Ishikawa (cell line): ENCODE data around the gene IMMP2L.

Source experiments
- CREB1 ChIP-seq: IDR thresholded peaks from 2 replicates; pipeline ENCODE4 v1.6.1; 2012; ENCODE audit warnings: low read depth
- FOXM1 ChIP-seq: IDR thresholded peaks from 2 replicates; pipeline ENCODE4 v1.6.1; 2012; ENCODE audit warnings: low read depth, borderline replicate concordance
- TAF1 ChIP-seq: IDR thresholded peaks from 2 replicates; pipeline ENCODE4 v1.6.1; 2012; ENCODE audit warnings: low read depth, mild to moderate bottlenecking
- ZBTB7A ChIP-seq: IDR thresholded peaks from 2 replicates; pipeline ENCODE4 v1.6.1; 2012; ENCODE audit warnings: low read depth
- TF ChIP-seq, protein P1 (sequence below): IDR thresholded peaks from 2 replicates; pipeline ENCODE4 v1.6.1; 2012

DNA sequence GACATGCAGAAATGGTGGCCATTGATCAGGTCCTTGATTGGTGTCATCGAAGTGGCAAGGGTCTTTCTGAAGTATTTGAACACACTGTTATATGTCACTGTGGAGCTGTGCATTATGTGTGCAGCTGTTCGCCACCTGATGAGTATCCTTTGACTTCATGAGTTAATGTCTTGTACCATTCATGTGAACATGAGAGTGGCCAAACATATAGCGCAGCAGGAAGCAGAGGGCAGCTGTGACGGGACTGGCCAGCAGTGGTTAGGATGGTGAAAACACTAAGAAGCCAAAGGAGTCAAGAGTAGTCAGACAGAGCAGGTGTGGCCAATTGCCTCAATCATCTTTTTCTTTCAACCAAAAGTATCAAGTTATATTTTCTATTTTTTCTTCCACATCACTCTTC lies 167.4 kb downstream of the IMMP2L start:
- TF ChIP-seq CREB1 (no peak), FOXM1 (no peak), ZBTB7A (no peak), TAF1 (no peak)
- TF ChIP-seq, protein P1, sequence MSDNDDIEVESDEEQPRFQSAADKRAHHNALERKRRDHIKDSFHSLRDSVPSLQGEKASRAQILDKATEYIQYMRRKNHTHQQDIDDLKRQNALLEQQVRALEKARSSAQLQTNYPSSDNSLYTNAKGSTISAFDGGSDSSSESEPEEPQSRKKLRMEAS = no peak
